GM12874 (cell line): ENCODE results near the gene CNKSR3.

ENCODE experiments used
- TF ChIP-seq, protein P1 (sequence below): IDR thresholded peaks from 2 replicates; pipeline ENCODE4 v1.5.1; 2011; ENCODE audit warnings: low read depth, mild to moderate bottlenecking, control low read depth, low read length, moderate library complexity; ENCODE audit not compliant: insufficient read depth

Gene CNKSR3

DNA sequence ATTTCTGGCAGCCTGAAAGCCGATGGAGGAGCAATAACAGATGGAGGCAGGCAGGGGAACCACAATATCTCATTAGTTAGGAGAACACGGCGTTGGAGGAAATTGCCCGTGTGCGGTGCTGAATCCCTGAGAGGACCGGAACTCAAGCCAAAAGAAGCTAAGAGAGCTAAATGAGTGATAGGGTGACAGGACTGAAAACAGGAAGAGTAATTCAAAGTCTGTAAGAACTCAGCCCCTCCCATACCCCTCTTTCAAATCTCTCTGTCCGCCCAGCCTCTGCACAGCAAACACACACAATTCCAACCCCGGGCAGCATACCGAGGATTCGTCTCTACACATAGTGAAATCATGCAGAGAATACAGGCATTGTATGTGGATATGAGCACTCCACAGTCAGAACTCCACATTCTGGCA, 151.3 kb downstream of the CNKSR3 start:
- TF ChIP-seq, protein P1, sequence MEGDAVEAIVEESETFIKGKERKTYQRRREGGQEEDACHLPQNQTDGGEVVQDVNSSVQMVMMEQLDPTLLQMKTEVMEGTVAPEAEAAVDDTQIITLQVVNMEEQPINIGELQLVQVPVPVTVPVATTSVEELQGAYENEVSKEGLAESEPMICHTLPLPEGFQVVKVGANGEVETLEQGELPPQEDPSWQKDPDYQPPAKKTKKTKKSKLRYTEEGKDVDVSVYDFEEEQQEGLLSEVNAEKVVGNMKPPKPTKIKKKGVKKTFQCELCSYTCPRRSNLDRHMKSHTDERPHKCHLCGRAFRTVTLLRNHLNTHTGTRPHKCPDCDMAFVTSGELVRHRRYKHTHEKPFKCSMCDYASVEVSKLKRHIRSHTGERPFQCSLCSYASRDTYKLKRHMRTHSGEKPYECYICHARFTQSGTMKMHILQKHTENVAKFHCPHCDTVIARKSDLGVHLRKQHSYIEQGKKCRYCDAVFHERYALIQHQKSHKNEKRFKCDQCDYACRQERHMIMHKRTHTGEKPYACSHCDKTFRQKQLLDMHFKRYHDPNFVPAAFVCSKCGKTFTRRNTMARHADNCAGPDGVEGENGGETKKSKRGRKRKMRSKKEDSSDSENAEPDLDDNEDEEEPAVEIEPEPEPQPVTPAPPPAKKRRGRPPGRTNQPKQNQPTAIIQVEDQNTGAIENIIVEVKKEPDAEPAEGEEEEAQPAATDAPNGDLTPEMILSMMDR, result no peak

DNA sequence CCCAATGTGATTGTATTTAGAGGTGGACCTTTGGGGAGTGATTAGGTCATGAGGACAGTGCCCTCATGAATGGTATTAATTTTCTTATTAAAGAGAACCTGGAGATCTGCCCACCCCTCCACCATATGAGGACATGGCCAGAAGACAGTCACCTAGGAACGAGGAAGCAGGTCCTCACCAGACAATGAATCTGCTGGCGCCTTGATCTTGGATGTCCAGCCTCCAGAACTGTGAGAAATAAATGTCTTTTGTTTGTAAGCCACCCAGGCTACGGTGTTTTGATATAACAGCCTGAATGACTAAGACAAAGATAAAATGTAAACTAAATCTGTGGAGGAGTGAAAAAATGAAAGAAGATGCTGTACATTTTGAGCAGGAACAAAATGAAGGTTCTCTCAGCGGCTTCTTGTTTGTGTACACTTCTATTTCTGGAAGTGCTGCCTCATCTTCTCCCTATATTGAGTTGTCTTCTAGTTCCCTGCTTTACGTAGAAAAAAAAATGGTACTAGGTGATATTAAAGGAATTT, 152.4 kb downstream of the CNKSR3 start:
- TF ChIP-seq, protein P1, result no peak

GRCh38 chr6:154356690-154357089, 153.8 kb downstream of the CNKSR3 start, which contains the start of gene IPCEF1:
Gene IPCEF1, minus strand, starts transcription at chr6:154356803. Its CDS starts 90,856 bp downstream, at chr6:154265947.
- TF ChIP-seq, protein P1, result no peak

GRCh38 chr6:154356113-154356512, 154.4 kb downstream of the CNKSR3 start:
- TF ChIP-seq, protein P1, result no peak

DNA sequence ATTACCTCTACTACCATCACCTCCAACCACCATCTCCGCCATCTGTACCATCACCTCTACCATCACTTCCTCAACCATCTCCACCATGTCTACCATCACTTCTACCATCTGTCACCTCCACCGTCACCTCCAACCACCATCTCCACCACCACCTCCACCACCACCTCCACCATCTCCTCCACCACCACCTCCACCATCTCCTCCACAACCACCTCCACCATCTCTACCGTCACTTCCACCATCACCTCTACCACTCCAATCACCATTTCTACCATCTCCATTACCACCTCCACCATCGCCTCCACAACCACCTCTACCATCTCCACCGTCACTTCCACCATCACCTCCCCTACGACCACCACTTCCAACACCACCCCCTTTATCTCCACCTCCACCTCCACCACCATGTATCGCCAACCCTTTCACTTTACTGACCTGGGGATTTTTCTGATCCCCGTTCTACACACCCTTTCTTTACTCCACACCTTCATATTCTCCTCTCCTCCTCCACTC, 156.2 kb downstream of the CNKSR3 start:
- TF ChIP-seq, protein P1, result no peak

- TF ChIP-seq, protein P1, result no peak
Observed at GRCh38 chr6:154353626-154354025, 156.9 kb downstream of the CNKSR3 start.

DNA sequence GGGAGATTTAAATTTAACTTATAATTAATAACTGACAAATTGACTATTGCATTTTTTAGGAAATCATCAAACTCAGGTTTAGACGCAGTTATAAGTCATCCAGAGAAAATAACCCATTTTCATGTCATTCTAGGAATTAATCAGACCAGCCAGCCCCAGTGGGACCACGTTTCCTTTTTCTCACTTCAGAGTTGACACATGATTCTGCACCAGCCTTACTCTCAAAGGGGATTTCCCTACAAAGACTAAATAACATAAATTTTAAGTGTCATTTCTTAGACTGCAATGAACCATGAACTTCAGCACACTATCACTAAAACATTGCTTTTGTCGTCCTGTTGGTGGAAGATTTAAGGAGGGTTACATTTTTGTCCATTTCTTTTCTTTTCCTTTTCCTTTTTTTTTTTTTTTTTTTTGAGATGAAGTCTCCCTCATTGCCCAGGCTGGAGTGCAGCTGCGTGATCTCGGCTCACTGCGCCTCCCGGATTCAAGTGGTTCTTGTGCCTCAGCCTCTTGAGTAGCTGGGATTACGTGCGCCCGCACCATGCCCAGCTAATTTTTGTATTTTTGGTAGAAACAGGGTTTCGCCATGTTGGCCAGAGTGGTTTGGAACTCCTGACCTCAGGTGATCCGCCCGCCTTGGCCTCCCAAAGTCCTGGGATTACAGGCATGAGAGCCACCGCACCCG, 157.4 kb downstream of the CNKSR3 start:
- TF ChIP-seq, protein P1, result no peak
